H9 (cell line): Measurements from ENCODE around the gene CP. TPM values are rescaled to one million over a fixed set of nuclear protein-coding genes. Genes with fewer than 3 reads are reported as not detected.

Experiments used
- DNase-seq: peaks from one replicate; pipeline ENCODE4 v3.0.0-alpha.2; 2017
- H2AFZ ChIP-seq: one replicate; pipeline ENCODE4 v1.6.1; 2013; ENCODE audit warnings: mild to moderate bottlenecking, low read length, control low read depth, moderate library complexity
- H2AK5ac ChIP-seq: 2 replicates; pipeline ENCODE4 v1.6.1; 2013; ENCODE audit warnings: low read length, control low read depth, mixed read lengths; ENCODE audit not compliant: insufficient read length
- H2BK120ac ChIP-seq: one replicate; pipeline ENCODE4 v1.6.1; 2013; ENCODE audit warnings: low read depth, mild to moderate bottlenecking, low read length, control low read depth, inconsistent platforms; ENCODE audit not compliant: poor library complexity, severe bottlenecking
- H2BK12ac ChIP-seq: 2 replicates; pipeline ENCODE4 v1.6.1; 2013; ENCODE audit warnings: low read length, control low read depth, mixed read lengths, low read depth; ENCODE audit not compliant: insufficient read length
- H2BK15ac ChIP-seq: 2 replicates; pipeline ENCODE4 v1.6.1; 2013; ENCODE audit warnings: low read depth, low read length, control low read depth
- H2BK20ac ChIP-seq: one replicate; pipeline ENCODE4 v1.6.1; 2013; ENCODE audit warnings: low read depth, mild to moderate bottlenecking, low read length, control low read depth, inconsistent platforms; ENCODE audit not compliant: poor library complexity, severe bottlenecking
- H2BK5ac ChIP-seq: 2 replicates; pipeline ENCODE4 v1.6.1; 2013; ENCODE audit warnings: low read length, control low read depth, mixed read lengths; ENCODE audit not compliant: insufficient read length
- H3K14ac ChIP-seq: 2 replicates; pipeline ENCODE4 v1.6.1; 2013; ENCODE audit warnings: low read length, control low read depth; ENCODE audit not compliant: insufficient read depth
- H3K18ac ChIP-seq: 2 replicates; pipeline ENCODE4 v1.6.1; 2013; ENCODE audit warnings: low read depth, mild to moderate bottlenecking, mixed read lengths, low read length, control low read depth; ENCODE audit not compliant: insufficient read length
- H3K23ac ChIP-seq: 2 replicates; pipeline ENCODE4 v1.6.1; 2013; ENCODE audit warnings: low read length, control low read depth, mixed read lengths, low read depth; ENCODE audit not compliant: insufficient read length
- H3K23me2 ChIP-seq: 2 replicates; pipeline ENCODE4 v1.6.1; 2013; ENCODE audit warnings: low read depth, mild to moderate bottlenecking, mixed read lengths, low read length, control low read depth; ENCODE audit not compliant: insufficient read length, poor library complexity, severe bottlenecking
- H3K27ac ChIP-seq: 2 replicates; pipeline ENCODE4 v1.5.1; 2013; ENCODE audit warnings: low read length, control low read depth, mixed read lengths, low read depth; ENCODE audit not compliant: insufficient read length
- H3K27me3 ChIP-seq: 2 replicates; pipeline ENCODE4 v1.6.1; 2013; ENCODE audit warnings: low read length, control low read depth, inconsistent platforms; ENCODE audit not compliant: insufficient read depth
- H3K4ac ChIP-seq: 2 replicates; pipeline ENCODE4 v1.6.1; 2013; ENCODE audit warnings: low read depth, mild to moderate bottlenecking, control low read depth, inconsistent platforms, low read length, moderate library complexity
- H3K4me1 ChIP-seq: 2 replicates; pipeline ENCODE4 v1.6.1; 2013; ENCODE audit warnings: low read length, control low read depth, inconsistent platforms; ENCODE audit not compliant: insufficient read depth
- H3K4me2 ChIP-seq: 2 replicates; pipeline ENCODE4 v1.6.1; 2013; ENCODE audit warnings: low read length, control low read depth, mixed read lengths; ENCODE audit not compliant: insufficient read length, insufficient read depth
- H3K56ac ChIP-seq: 2 replicates; pipeline ENCODE4 v1.6.1; 2013; ENCODE audit warnings: low read depth, mild to moderate bottlenecking, mixed read lengths, low read length, control low read depth; ENCODE audit not compliant: insufficient read length
- H3K79me1 ChIP-seq: 2 replicates; pipeline ENCODE4 v1.6.1; 2013; ENCODE audit warnings: low read depth, mild to moderate bottlenecking, moderate library complexity, low read length, control low read depth, inconsistent platforms; ENCODE audit not compliant: insufficient read depth, poor library complexity, severe bottlenecking
- H3K79me2 ChIP-seq: 2 replicates; pipeline ENCODE4 v1.6.1; 2013; ENCODE audit warnings: low read length, control low read depth, inconsistent platforms; ENCODE audit not compliant: insufficient read depth
- H3K9ac ChIP-seq: 2 replicates; pipeline ENCODE4 v1.6.1; 2013; ENCODE audit warnings: low read length, control low read depth, mixed read lengths; ENCODE audit not compliant: insufficient read length; ENCODE audit errors: extremely low read depth
- H3K9me3 ChIP-seq: one replicate; pipeline ENCODE4 v1.6.1; 2013; ENCODE audit warnings: low read depth, low read length, inconsistent platforms; ENCODE audit not compliant: control insufficient read depth
- H3T11ph ChIP-seq: one replicate; pipeline ENCODE4 v1.6.1; 2013; ENCODE audit warnings: mild to moderate bottlenecking, low read length, control low read depth, inconsistent platforms
- H4K20me1 ChIP-seq: one replicate; pipeline ENCODE4 v1.6.1; 2013; ENCODE audit not compliant: control insufficient read depth, insufficient read length, insufficient read depth
- H4K5ac ChIP-seq: 2 replicates; pipeline ENCODE4 v1.6.1; 2013; ENCODE audit warnings: low read depth, mild to moderate bottlenecking, mixed read lengths, low read length, control low read depth; ENCODE audit not compliant: insufficient read length
- H4K8ac ChIP-seq: replicated peaks from 2 replicates; pipeline ENCODE4 v1.6.1; 2013; ENCODE audit warnings: low read length, control low read depth, mixed read lengths, low read depth; ENCODE audit not compliant: insufficient read length
- H4K91ac ChIP-seq: 2 replicates; pipeline ENCODE4 v1.6.1; 2013; ENCODE audit warnings: low read depth, mild to moderate bottlenecking, moderate library complexity, mixed read lengths, low read length, control low read depth; ENCODE audit not compliant: insufficient read length
- H3K27ac Mint-ChIP-seq, 3 experiments: 2 replicates in 2 of 3; 3 replicates in 1 of 3; pipeline ENCODE4 v1.8.0; 2020 to 2021; ENCODE audit warnings: mixed read lengths in 3 of 3, mild to moderate bottlenecking in 1 of 3, moderate library complexity in 1 of 3
- H3K27me3 Mint-ChIP-seq: 2 replicates; pipeline ENCODE4 v1.8.0; 2021; ENCODE audit warnings: low read depth, mild to moderate bottlenecking, moderate library complexity, mixed read lengths
- H3K36me3 Mint-ChIP-seq, 3 experiments: 2 replicates in 2 of 3; 3 replicates in 1 of 3; pipeline ENCODE4 v1.8.0; 2020 to 2021; ENCODE audit warnings: low read depth in 3 of 3, mixed read lengths in 3 of 3; ENCODE audit not compliant: insufficient read depth in 1 of 3
- H3K4me1 Mint-ChIP-seq, 2 experiments: 2 replicates each; pipeline ENCODE4 v1.8.0; 2020; ENCODE audit warnings: mixed read lengths in 2 of 2
- H3K4me3 Mint-ChIP-seq, 2 experiments: 2 replicates in 1 of 2; 3 replicates in 1 of 2; pipeline ENCODE4 v1.8.0; 2020 to 2021; ENCODE audit warnings: mild to moderate bottlenecking in 2 of 2, mixed read lengths in 2 of 2, moderate library complexity in 1 of 2
- H3K9me3 Mint-ChIP-seq, 2 experiments: 2 replicates in 1 of 2; 3 replicates in 1 of 2; pipeline ENCODE4 v1.8.0; 2020; ENCODE audit warnings: mild to moderate bottlenecking in 2 of 2, mixed read lengths in 2 of 2, moderate library complexity in 1 of 2
- CTCF ChIP-seq: fragments of 200-600 bp; sonication (generic); conservative IDR thresholded peaks from 3 replicates; pipeline ENCODE4 v1.8.0; 2021; ENCODE audit warnings: antibody characterized with exemption, mild to moderate bottlenecking
- WGBS: extraction: QIAGEN DNeasy Blood & Tissue Kit; methylation state at CpG from one replicate; pipeline ENCODE4 v1.1.7; 2013; ENCODE audit warnings: missing lambda C conversion rate, low lambda C conversion rate, mixed read lengths; ENCODE audit not compliant: insufficient read length; ENCODE audit errors: extremely low coverage; 5-methylcytosine and 5-hydroxymethylcytosine counted together
- total RNA-seq: library from RNA; stranded (reverse); gene quantifications from 2 replicates; pipeline ENCODE4 v1.2.1, GENCODE V29; 2021

CP gene
- total RNA-seq, 1 experiment from 2014 or later: 1.1 TPM

GRCh38 chr3:149214702-149215101 lies 6.9 kb downstream of the CP start:
- no CpG with 5 or more reads among the region's 1 CpG for WGBS
- Histone ChIP-seq H3T11ph (no peak overlapping the region), H3K14ac (no peak overlapping the region), H3K4ac (no peak overlapping the region), H3K4me1 (no peaks in the 10 kb centered on the region), H3K9me3 (no peaks in the 10 kb centered on the region), H4K5ac (no peak overlapping the region), H4K20me1 (no peaks in the 10 kb centered on the region), H3K18ac (no peak overlapping the region), H3K79me1 (no peaks in the 10 kb centered on the region), H3K9ac (no peak overlapping the region), H2AK5ac (no peak overlapping the region), H3K27ac (no peak overlapping the region), H2BK15ac (no peak overlapping the region), H2BK5ac (no peak overlapping the region), H4K8ac (no peak overlapping the region), H3K79me2 (no peaks in the 10 kb centered on the region), H3K4me2 (no peak overlapping the region), H4K91ac (no peak overlapping the region), H3K56ac (no peak overlapping the region), H2BK20ac (no peak overlapping the region), H3K27me3 (no peaks in the 10 kb centered on the region), H3K23ac (no peak overlapping the region), H2BK120ac (no peak overlapping the region), H2BK12ac (no peak overlapping the region), H2AFZ (no peak overlapping the region), H3K23me2 (no peaks in the 10 kb centered on the region)
- TF ChIP-seq CTCF: no peak
- Mint-ChIP-seq H3K36me3 (peaks cover 0 to 5% (median 4%) of the 10 kb centered on the region in 3 experiments; a peak in 3 of 7 replicates), H3K27ac (no peak overlapping the region), H3K27me3 (no peaks in the 10 kb centered on the region), H3K9me3 (peaks cover 3 to 8% of the 10 kb centered on the region in 2 experiments; a peak in 4 of 5 replicates), H3K4me3 (no peak overlapping the region), H3K4me1 (peaks cover 11 to 12% of the 10 kb centered on the region in 2 experiments)
- DNase-seq: no peak
